ENCODE data around the gene CKM. TPM values are rescaled to one million over a fixed set of nuclear protein-coding genes. Genes with fewer than 3 reads are reported as not detected.

Gene CKM
- total and polyA plus RNA-seq, 10 of the 15 experiments (the other 5 are each of a cell fraction or from before 2014, with no cell fraction given) = 0.08 to 0.14 (median 0.13) TPM; not detected in 5

DNA sequence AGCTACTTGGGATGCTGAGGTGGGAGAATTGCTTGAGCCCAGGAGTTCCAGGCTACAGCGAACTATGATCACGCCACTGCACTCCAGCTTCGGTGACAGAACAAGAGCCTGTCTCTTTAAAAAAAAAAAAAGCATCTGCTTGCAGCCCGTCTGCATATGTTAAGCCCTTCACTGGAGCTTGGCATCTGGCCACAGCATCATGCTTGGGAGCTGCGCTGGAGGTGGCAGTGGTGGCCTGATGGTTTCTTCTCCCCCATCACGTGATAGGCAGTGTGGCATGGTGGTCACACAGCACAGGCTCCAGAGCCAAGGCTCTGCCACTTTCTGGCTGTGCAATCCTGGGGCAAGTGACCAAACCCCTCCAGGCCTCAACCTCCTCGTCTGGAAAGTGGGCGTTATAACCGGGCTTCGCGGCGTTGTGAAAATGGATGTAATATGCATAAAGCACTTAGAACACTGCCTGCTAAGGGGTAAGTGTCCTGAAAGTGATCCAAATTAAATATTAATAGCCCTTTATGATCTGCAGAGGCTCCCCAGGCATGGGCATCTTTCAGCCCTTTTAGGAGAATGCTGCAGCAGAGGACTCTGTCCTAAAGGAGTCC, 47.2 kb downstream of the CKM start:
- no peaks in the 10 kb centered on the region for H4K20me1 ChIP-seq (ENCODE audit: control insufficient read depth, insufficient read depth)
- H3K9me3 ChIP-seq (replicated peaks; ENCODE audit: control insufficient read depth, insufficient read depth, low read length) = no peaks in the 10 kb centered on the region
- no peaks in the 10 kb centered on the region for H3K27me3 ChIP-seq (replicated peaks in 1 of 2; ENCODE audit: control insufficient read depth in 2 of 2, insufficient read depth in 2 of 2, low read length in 1 of 2)
- intact Hi-C loops (cut with micrococcal nuclease; ENCODE audit: unreplicated experiment) (no loop called here), in situ Hi-C loops (cut with MboI) (no loop called here)
- H3K79me2 ChIP-seq (ENCODE audit: control insufficient read depth, insufficient read depth, low read length) = no peaks in the 10 kb centered on the region
- no TSS peak for BruUV-seq (replicated peaks)
- RAD21 ChIA-PET (ENCODE audit: unreplicated experiment) = no interaction called here
- no peak overlapping the region for H3K4me2 ChIP-seq (ENCODE audit: control insufficient read depth, insufficient read depth)
- SMC1A ChIA-PET (ENCODE audit: uncharacterized antibody, unreplicated experiment) = no interaction called here
- FAIRE-seq (no peak), ATAC-seq (no peak), DNase-seq (ENCODE audit: low read depth, low spot score) (no peak)
- no peak overlapping the region for H3K27ac ChIP-seq (ENCODE audit: control insufficient read depth, insufficient read depth)
- H2AFZ ChIP-seq (ENCODE audit: control insufficient read depth, low read depth, low read length) = no peak overlapping the region
- CTCF ChIA-PET = no interaction called here
- H3K36me3 ChIP-seq (ENCODE audit: control insufficient read depth in 2 of 2, insufficient read depth in 2 of 2, low read length in 1 of 2) = peaks cover 0 to 4% of the 10 kb centered on the region in 2 experiments; a peak in 3 of 4 replicates
- no peaks in the 10 kb centered on the region for H3K4me1 ChIP-seq (ENCODE audit: control insufficient read depth, insufficient read depth, low read length)
- no peak overlapping the region for H3K9ac ChIP-seq (ENCODE audit: control insufficient read depth, insufficient read depth, low read length)
- H3K4me3 ChIP-seq = no peak overlapping the region
- WGBS (ENCODE audit: insufficient coverage, insufficient replicate concordance, low lambda C conversion rate, missing lambda C conversion rate) = 83% methylated on average over 12 of the region's 12 CpGs
- POLR2A ChIA-PET = no interaction called here
- TF ChIP-seq, protein P1, sequence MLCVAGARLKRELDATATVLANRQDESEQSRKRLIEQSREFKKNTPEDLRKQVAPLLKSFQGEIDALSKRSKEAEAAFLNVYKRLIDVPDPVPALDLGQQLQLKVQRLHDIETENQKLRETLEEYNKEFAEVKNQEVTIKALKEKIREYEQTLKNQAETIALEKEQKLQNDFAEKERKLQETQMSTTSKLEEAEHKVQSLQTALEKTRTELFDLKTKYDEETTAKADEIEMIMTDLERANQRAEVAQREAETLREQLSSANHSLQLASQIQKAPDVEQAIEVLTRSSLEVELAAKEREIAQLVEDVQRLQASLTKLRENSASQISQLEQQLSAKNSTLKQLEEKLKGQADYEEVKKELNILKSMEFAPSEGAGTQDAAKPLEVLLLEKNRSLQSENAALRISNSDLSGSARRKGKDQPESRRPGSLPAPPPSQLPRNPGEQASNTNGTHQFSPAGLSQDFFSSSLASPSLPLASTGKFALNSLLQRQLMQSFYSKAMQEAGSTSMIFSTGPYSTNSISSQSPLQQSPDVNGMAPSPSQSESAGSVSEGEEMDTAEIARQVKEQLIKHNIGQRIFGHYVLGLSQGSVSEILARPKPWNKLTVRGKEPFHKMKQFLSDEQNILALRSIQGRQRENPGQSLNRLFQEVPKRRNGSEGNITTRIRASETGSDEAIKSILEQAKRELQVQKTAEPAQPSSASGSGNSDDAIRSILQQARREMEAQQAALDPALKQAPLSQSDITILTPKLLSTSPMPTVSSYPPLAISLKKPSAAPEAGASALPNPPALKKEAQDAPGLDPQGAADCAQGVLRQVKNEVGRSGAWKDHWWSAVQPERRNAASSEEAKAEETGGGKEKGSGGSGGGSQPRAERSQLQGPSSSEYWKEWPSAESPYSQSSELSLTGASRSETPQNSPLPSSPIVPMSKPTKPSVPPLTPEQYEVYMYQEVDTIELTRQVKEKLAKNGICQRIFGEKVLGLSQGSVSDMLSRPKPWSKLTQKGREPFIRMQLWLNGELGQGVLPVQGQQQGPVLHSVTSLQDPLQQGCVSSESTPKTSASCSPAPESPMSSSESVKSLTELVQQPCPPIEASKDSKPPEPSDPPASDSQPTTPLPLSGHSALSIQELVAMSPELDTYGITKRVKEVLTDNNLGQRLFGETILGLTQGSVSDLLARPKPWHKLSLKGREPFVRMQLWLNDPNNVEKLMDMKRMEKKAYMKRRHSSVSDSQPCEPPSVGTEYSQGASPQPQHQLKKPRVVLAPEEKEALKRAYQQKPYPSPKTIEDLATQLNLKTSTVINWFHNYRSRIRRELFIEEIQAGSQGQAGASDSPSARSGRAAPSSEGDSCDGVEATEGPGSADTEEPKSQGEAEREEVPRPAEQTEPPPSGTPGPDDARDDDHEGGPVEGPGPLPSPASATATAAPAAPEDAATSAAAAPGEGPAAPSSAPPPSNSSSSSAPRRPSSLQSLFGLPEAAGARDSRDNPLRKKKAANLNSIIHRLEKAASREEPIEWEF (IDR thresholded peaks at IDR 0.05; ENCODE audit: insufficient replicate concordance, low read depth, low read length) = no peak
- TF ChIP-seq MXI1 (IDR thresholded peaks at IDR 0.05; ENCODE audit: low read depth, low read length) = no peak
- TF ChIP-seq HDAC6 (IDR thresholded peaks at IDR 0.05; ENCODE audit: unreplicated experiment) = no peak
- no peak for TF ChIP-seq HDGF (IDR thresholded peaks at IDR 0.05)
- TF ChIP-seq, protein P2, sequence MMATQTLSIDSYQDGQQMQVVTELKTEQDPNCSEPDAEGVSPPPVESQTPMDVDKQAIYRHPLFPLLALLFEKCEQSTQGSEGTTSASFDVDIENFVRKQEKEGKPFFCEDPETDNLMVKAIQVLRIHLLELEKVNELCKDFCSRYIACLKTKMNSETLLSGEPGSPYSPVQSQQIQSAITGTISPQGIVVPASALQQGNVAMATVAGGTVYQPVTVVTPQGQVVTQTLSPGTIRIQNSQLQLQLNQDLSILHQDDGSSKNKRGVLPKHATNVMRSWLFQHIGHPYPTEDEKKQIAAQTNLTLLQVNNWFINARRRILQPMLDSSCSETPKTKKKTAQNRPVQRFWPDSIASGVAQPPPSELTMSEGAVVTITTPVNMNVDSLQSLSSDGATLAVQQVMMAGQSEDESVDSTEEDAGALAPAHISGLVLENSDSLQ (IDR thresholded peaks at IDR 0.05) = no peak
- TF ChIP-seq RFX5 (IDR thresholded peaks at IDR 0.05; ENCODE audit: low read depth, low read length) = no peak
- no peak for TF ChIP-seq IKZF2 (IDR thresholded peaks at IDR 0.05)
- no peak for TF ChIP-seq TBL1XR1 (IDR thresholded peaks at IDR 0.05; ENCODE audit: low read depth, low read length)
- TF ChIP-seq ZNF384 (IDR thresholded peaks at IDR 0.05; ENCODE audit: borderline replicate concordance, low read depth, low read length) = no peak
- TF ChIP-seq SREBF1 (IDR thresholded peaks at IDR 0.05; ENCODE audit: low read length) = no peak
- TF ChIP-seq, protein P3, sequence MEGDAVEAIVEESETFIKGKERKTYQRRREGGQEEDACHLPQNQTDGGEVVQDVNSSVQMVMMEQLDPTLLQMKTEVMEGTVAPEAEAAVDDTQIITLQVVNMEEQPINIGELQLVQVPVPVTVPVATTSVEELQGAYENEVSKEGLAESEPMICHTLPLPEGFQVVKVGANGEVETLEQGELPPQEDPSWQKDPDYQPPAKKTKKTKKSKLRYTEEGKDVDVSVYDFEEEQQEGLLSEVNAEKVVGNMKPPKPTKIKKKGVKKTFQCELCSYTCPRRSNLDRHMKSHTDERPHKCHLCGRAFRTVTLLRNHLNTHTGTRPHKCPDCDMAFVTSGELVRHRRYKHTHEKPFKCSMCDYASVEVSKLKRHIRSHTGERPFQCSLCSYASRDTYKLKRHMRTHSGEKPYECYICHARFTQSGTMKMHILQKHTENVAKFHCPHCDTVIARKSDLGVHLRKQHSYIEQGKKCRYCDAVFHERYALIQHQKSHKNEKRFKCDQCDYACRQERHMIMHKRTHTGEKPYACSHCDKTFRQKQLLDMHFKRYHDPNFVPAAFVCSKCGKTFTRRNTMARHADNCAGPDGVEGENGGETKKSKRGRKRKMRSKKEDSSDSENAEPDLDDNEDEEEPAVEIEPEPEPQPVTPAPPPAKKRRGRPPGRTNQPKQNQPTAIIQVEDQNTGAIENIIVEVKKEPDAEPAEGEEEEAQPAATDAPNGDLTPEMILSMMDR (IDR thresholded peaks at IDR 0.05 in 2 of 3, conservative IDR thresholded peaks at IDR 0.05 in 1 of 3; ENCODE audit: control insufficient read depth in 2 of 3, extremely low read depth in 1 of 3, insufficient read depth in 1 of 3, low read depth in 3 of 3, low read length in 3 of 3) = no peak
- no peak for TF ChIP-seq SIN3A (IDR thresholded peaks at IDR 0.05; ENCODE audit: low read depth, low read length)
- TF ChIP-seq KDM1A (IDR thresholded peaks at IDR 0.05; ENCODE audit: borderline replicate concordance) = no peak
- TF ChIP-seq SIX5 (IDR thresholded peaks at IDR 0.05; ENCODE audit: low read depth, low read length, severe bottlenecking) = no peak
- no peak for TF ChIP-seq CREM (IDR thresholded peaks at IDR 0.05; ENCODE audit: low read depth)
- TF ChIP-seq, protein P4, sequence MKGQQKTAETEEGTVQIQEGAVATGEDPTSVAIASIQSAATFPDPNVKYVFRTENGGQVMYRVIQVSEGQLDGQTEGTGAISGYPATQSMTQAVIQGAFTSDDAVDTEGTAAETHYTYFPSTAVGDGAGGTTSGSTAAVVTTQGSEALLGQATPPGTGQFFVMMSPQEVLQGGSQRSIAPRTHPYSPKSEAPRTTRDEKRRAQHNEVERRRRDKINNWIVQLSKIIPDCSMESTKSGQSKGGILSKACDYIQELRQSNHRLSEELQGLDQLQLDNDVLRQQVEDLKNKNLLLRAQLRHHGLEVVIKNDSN (IDR thresholded peaks at IDR 0.05; ENCODE audit: borderline replicate concordance, extremely low read length, insufficient read depth, low read depth, low read length) = no peak
